H9 (cell line): ENCODE data around the gene RGS3. TPM values are rescaled to one million over a fixed set of nuclear protein-coding genes. Genes with fewer than 3 reads are reported as not detected.

Experiments used
- DNase-seq: peaks from one replicate; pipeline ENCODE4 v3.0.0-alpha.2; 2017
- H2AFZ ChIP-seq: one replicate; pipeline ENCODE4 v1.6.1; 2013; ENCODE audit warnings: mild to moderate bottlenecking, low read length, control low read depth, moderate library complexity
- H2AK5ac ChIP-seq: 2 replicates; pipeline ENCODE4 v1.6.1; 2013; ENCODE audit warnings: low read length, control low read depth, mixed read lengths; ENCODE audit not compliant: insufficient read length
- H2BK120ac ChIP-seq: one replicate; pipeline ENCODE4 v1.6.1; 2013; ENCODE audit warnings: low read depth, mild to moderate bottlenecking, low read length, control low read depth, inconsistent platforms; ENCODE audit not compliant: poor library complexity, severe bottlenecking
- H2BK12ac ChIP-seq: 2 replicates; pipeline ENCODE4 v1.6.1; 2013; ENCODE audit warnings: low read length, control low read depth, mixed read lengths, low read depth; ENCODE audit not compliant: insufficient read length
- H2BK15ac ChIP-seq: 2 replicates; pipeline ENCODE4 v1.6.1; 2013; ENCODE audit warnings: low read depth, low read length, control low read depth
- H2BK20ac ChIP-seq: one replicate; pipeline ENCODE4 v1.6.1; 2013; ENCODE audit warnings: low read depth, mild to moderate bottlenecking, low read length, control low read depth, inconsistent platforms; ENCODE audit not compliant: poor library complexity, severe bottlenecking
- H2BK5ac ChIP-seq: 2 replicates; pipeline ENCODE4 v1.6.1; 2013; ENCODE audit warnings: low read length, control low read depth, mixed read lengths; ENCODE audit not compliant: insufficient read length
- H3K14ac ChIP-seq: 2 replicates; pipeline ENCODE4 v1.6.1; 2013; ENCODE audit warnings: low read length, control low read depth; ENCODE audit not compliant: insufficient read depth
- H3K18ac ChIP-seq: 2 replicates; pipeline ENCODE4 v1.6.1; 2013; ENCODE audit warnings: low read depth, mild to moderate bottlenecking, mixed read lengths, low read length, control low read depth; ENCODE audit not compliant: insufficient read length
- H3K23ac ChIP-seq: 2 replicates; pipeline ENCODE4 v1.6.1; 2013; ENCODE audit warnings: low read length, control low read depth, mixed read lengths, low read depth; ENCODE audit not compliant: insufficient read length
- H3K23me2 ChIP-seq: 2 replicates; pipeline ENCODE4 v1.6.1; 2013; ENCODE audit warnings: low read depth, mild to moderate bottlenecking, mixed read lengths, low read length, control low read depth; ENCODE audit not compliant: insufficient read length, poor library complexity, severe bottlenecking
- H3K27ac ChIP-seq: 2 replicates; pipeline ENCODE4 v1.5.1; 2013; ENCODE audit warnings: low read length, control low read depth, mixed read lengths, low read depth; ENCODE audit not compliant: insufficient read length
- H3K27me3 ChIP-seq: 2 replicates; pipeline ENCODE4 v1.6.1; 2013; ENCODE audit warnings: low read length, control low read depth, inconsistent platforms; ENCODE audit not compliant: insufficient read depth
- H3K4ac ChIP-seq: 2 replicates; pipeline ENCODE4 v1.6.1; 2013; ENCODE audit warnings: low read depth, mild to moderate bottlenecking, control low read depth, inconsistent platforms, low read length, moderate library complexity
- H3K4me1 ChIP-seq: 2 replicates; pipeline ENCODE4 v1.6.1; 2013; ENCODE audit warnings: low read length, control low read depth, inconsistent platforms; ENCODE audit not compliant: insufficient read depth
- H3K4me2 ChIP-seq: 2 replicates; pipeline ENCODE4 v1.6.1; 2013; ENCODE audit warnings: low read length, control low read depth, mixed read lengths; ENCODE audit not compliant: insufficient read length, insufficient read depth
- H3K56ac ChIP-seq: 2 replicates; pipeline ENCODE4 v1.6.1; 2013; ENCODE audit warnings: low read depth, mild to moderate bottlenecking, mixed read lengths, low read length, control low read depth; ENCODE audit not compliant: insufficient read length
- H3K79me1 ChIP-seq: 2 replicates; pipeline ENCODE4 v1.6.1; 2013; ENCODE audit warnings: low read depth, mild to moderate bottlenecking, moderate library complexity, low read length, control low read depth, inconsistent platforms; ENCODE audit not compliant: insufficient read depth, poor library complexity, severe bottlenecking
- H3K79me2 ChIP-seq: 2 replicates; pipeline ENCODE4 v1.6.1; 2013; ENCODE audit warnings: low read length, control low read depth, inconsistent platforms; ENCODE audit not compliant: insufficient read depth
- H3K9ac ChIP-seq: 2 replicates; pipeline ENCODE4 v1.6.1; 2013; ENCODE audit warnings: low read length, control low read depth, mixed read lengths; ENCODE audit not compliant: insufficient read length; ENCODE audit errors: extremely low read depth
- H3K9me3 ChIP-seq: one replicate; pipeline ENCODE4 v1.6.1; 2013; ENCODE audit warnings: low read depth, low read length, inconsistent platforms; ENCODE audit not compliant: control insufficient read depth
- H3T11ph ChIP-seq: one replicate; pipeline ENCODE4 v1.6.1; 2013; ENCODE audit warnings: mild to moderate bottlenecking, low read length, control low read depth, inconsistent platforms
- H4K20me1 ChIP-seq: one replicate; pipeline ENCODE4 v1.6.1; 2013; ENCODE audit not compliant: control insufficient read depth, insufficient read length, insufficient read depth
- H4K5ac ChIP-seq: 2 replicates; pipeline ENCODE4 v1.6.1; 2013; ENCODE audit warnings: low read depth, mild to moderate bottlenecking, mixed read lengths, low read length, control low read depth; ENCODE audit not compliant: insufficient read length
- H4K8ac ChIP-seq: replicated peaks from 2 replicates; pipeline ENCODE4 v1.6.1; 2013; ENCODE audit warnings: low read length, control low read depth, mixed read lengths, low read depth; ENCODE audit not compliant: insufficient read length
- H4K91ac ChIP-seq: 2 replicates; pipeline ENCODE4 v1.6.1; 2013; ENCODE audit warnings: low read depth, mild to moderate bottlenecking, moderate library complexity, mixed read lengths, low read length, control low read depth; ENCODE audit not compliant: insufficient read length
- H3K27ac Mint-ChIP-seq, 3 experiments: 2 replicates in 2 of 3; 3 replicates in 1 of 3; pipeline ENCODE4 v1.8.0; 2020 to 2021; ENCODE audit warnings: mixed read lengths in 3 of 3, mild to moderate bottlenecking in 1 of 3, moderate library complexity in 1 of 3
- H3K27me3 Mint-ChIP-seq: 2 replicates; pipeline ENCODE4 v1.8.0; 2021; ENCODE audit warnings: low read depth, mild to moderate bottlenecking, moderate library complexity, mixed read lengths
- H3K36me3 Mint-ChIP-seq, 3 experiments: 2 replicates in 2 of 3; 3 replicates in 1 of 3; pipeline ENCODE4 v1.8.0; 2020 to 2021; ENCODE audit warnings: low read depth in 3 of 3, mixed read lengths in 3 of 3; ENCODE audit not compliant: insufficient read depth in 1 of 3
- H3K4me1 Mint-ChIP-seq, 2 experiments: 2 replicates each; pipeline ENCODE4 v1.8.0; 2020; ENCODE audit warnings: mixed read lengths in 2 of 2
- H3K4me3 Mint-ChIP-seq, 2 experiments: 2 replicates in 1 of 2; 3 replicates in 1 of 2; pipeline ENCODE4 v1.8.0; 2020 to 2021; ENCODE audit warnings: mild to moderate bottlenecking in 2 of 2, mixed read lengths in 2 of 2, moderate library complexity in 1 of 2
- H3K9me3 Mint-ChIP-seq, 2 experiments: 2 replicates in 1 of 2; 3 replicates in 1 of 2; pipeline ENCODE4 v1.8.0; 2020; ENCODE audit warnings: mild to moderate bottlenecking in 2 of 2, mixed read lengths in 2 of 2, moderate library complexity in 1 of 2
- CTCF ChIP-seq: fragments of 200-600 bp; sonication (generic); conservative IDR thresholded peaks from 3 replicates; pipeline ENCODE4 v1.8.0; 2021; ENCODE audit warnings: antibody characterized with exemption, mild to moderate bottlenecking
- WGBS: extraction: QIAGEN DNeasy Blood & Tissue Kit; methylation state at CpG from one replicate; pipeline ENCODE4 v1.1.7; 2013; ENCODE audit warnings: missing lambda C conversion rate, low lambda C conversion rate, mixed read lengths; ENCODE audit not compliant: insufficient read length; ENCODE audit errors: extremely low coverage; 5-methylcytosine and 5-hydroxymethylcytosine counted together
- total RNA-seq: library from RNA; stranded (reverse); gene quantifications from 2 replicates; pipeline ENCODE4 v1.2.1, GENCODE V29; 2021

The RGS3 gene
- total RNA-seq, 1 experiment from 2014 or later: 13.9 TPM

GRCh38 chr9:113581865-113582697 is 118.6 kb downstream of the RGS3 start:
- Histone ChIP-seq H2AFZ (no peak overlapping the region), H3T11ph (no peak overlapping the region), H4K20me1 (no peaks in the 10 kb centered on the region), H3K79me2 (no peaks in the 10 kb centered on the region), H2AK5ac (no peak overlapping the region), H2BK20ac (no peak overlapping the region), H2BK5ac (no peak overlapping the region), H3K4ac (no peak overlapping the region), H3K4me1 (no peaks in the 10 kb centered on the region), H4K5ac (no peak overlapping the region), H4K91ac (no peak overlapping the region), H3K27ac (no peak overlapping the region), H3K23me2 (no peaks in the 10 kb centered on the region), H3K56ac (no peak overlapping the region), H3K27me3 (no peaks in the 10 kb centered on the region), H3K23ac (no peak overlapping the region), H4K8ac (no peak overlapping the region), H3K9ac (no peak overlapping the region), H3K4me2 (no peak overlapping the region), H2BK15ac (no peak overlapping the region), H2BK12ac (no peak overlapping the region), H3K18ac (no peak overlapping the region), H3K9me3 (no peaks in the 10 kb centered on the region), H2BK120ac (no peak overlapping the region), H3K14ac (no peak overlapping the region; the same call in 1 of the 2 replicates), H3K79me1 (no peaks in the 10 kb centered on the region)
- Mint-ChIP-seq H3K36me3 (peaks cover 0 to 14% (median 9%) of the 10 kb centered on the region in 3 experiments; a peak in 4 of 7 replicates), H3K4me1 (peaks cover 4 to 9% of the 10 kb centered on the region in 2 experiments; a peak in 3 of 4 replicates), H3K4me3 (no peak overlapping the region), H3K9me3 (no peaks in the 10 kb centered on the region), H3K27ac (peak overlapping the region in 1 of 3 experiments; percentile 35; a peak in 2 of 7 replicates), H3K27me3 (no peaks in the 10 kb centered on the region)
- no peak for DNase-seq
- WGBS: no CpG with 5 or more reads among the region's 17 CpGs
- TF ChIP-seq CTCF: no peak
